HEK293T (cell line): Measurements from ENCODE around the gene SHC4.

Experiments
- CTCF ChIA-PET: fragments of 350-600 bp; formaldehyde crosslinking; extraction: SDS; loops from one replicate; lab custom pipeline; 2021; ENCODE audit warnings: antibody characterized with exemption, inconsistent platforms; lab: Yijun Ruan, JAX
- POLR2A ChIA-PET: fragments of 350-600 bp; formaldehyde crosslinking; extraction: SDS; loops from one replicate; lab custom pipeline; 2020; ENCODE audit warnings: antibody characterized with exemption, inconsistent platforms; lab: Yijun Ruan, JAX
- DNase-seq: peaks from one replicate; pipeline ENCODE4 v3.0.0; 2012; ENCODE audit warnings: mixed read lengths; ENCODE audit errors: extremely low spot score
- ARNT ChIP-seq: fragments of 450-650 bp; IDR thresholded peaks from 2 replicates; pipeline ENCODE4 v1.6.1; 2017; ENCODE audit warnings: mild to moderate bottlenecking
- BHLHE40 ChIP-seq: fragments of 450-650 bp; IDR thresholded peaks from 2 replicates; pipeline ENCODE4 v1.6.1; 2016; ENCODE audit warnings: mild to moderate bottlenecking, moderate library complexity, borderline replicate concordance
- CTBP1 ChIP-seq: fragments of 450-650 bp; IDR thresholded peaks from 2 replicates; pipeline ENCODE4 v1.6.1; 2016; ENCODE audit warnings: borderline replicate concordance
- ELF4 ChIP-seq: fragments of 450-650 bp; IDR thresholded peaks from 2 replicates; pipeline ENCODE4 v1.6.1; 2017; ENCODE audit warnings: antibody characterized with exemption
- FOXA1 ChIP-seq: fragments of 450-650 bp; IDR thresholded peaks from 2 replicates; pipeline ENCODE4 v1.6.1; 2016; ENCODE audit warnings: mild to moderate bottlenecking
- FOXK2 ChIP-seq: fragments of 450-650 bp; IDR thresholded peaks from 2 replicates; pipeline ENCODE4 v1.6.1; 2016; ENCODE audit warnings: mild to moderate bottlenecking
- FOXM1 ChIP-seq: fragments of 450-650 bp; IDR thresholded peaks from 2 replicates; pipeline ENCODE4 v1.6.1; 2017; ENCODE audit warnings: mild to moderate bottlenecking, borderline replicate concordance
- HDGF ChIP-seq: fragments of 450-650 bp; IDR thresholded peaks from 2 replicates; pipeline ENCODE4 v1.6.1; 2017; ENCODE audit warnings: antibody characterized with exemption, borderline replicate concordance
- L3MBTL2 ChIP-seq: fragments of 450-650 bp; conservative IDR thresholded peaks from 2 replicates; pipeline ENCODE4 v1.6.1; 2016; ENCODE audit warnings: mild to moderate bottlenecking
- LEF1 ChIP-seq: fragments of 450-650 bp; IDR thresholded peaks from 2 replicates; pipeline ENCODE4 v1.6.1; 2017; ENCODE audit warnings: mild to moderate bottlenecking, borderline replicate concordance
- NFRKB ChIP-seq: fragments of 450-650 bp; IDR thresholded peaks from 2 replicates; pipeline ENCODE4 v1.6.1; 2016; ENCODE audit warnings: mild to moderate bottlenecking, moderate library complexity
- PKNOX1 ChIP-seq: fragments of 450-650 bp; IDR thresholded peaks from 2 replicates; pipeline ENCODE4 v1.6.1; 2016
- SP1 ChIP-seq: fragments of 450-650 bp; IDR thresholded peaks from 2 replicates; pipeline ENCODE4 v1.6.1; 2017
- SUZ12 ChIP-seq: fragments of 450-650 bp; IDR thresholded peaks from 2 replicates; pipeline ENCODE4 v1.6.1; 2016; ENCODE audit warnings: mild to moderate bottlenecking
- TARDBP ChIP-seq: fragments of 450-650 bp; IDR thresholded peaks from 2 replicates; pipeline ENCODE4 v1.6.1; 2016
- ZNF384 ChIP-seq: fragments of 450-650 bp; IDR thresholded peaks from 2 replicates; pipeline ENCODE4 v1.6.1; 2016

Gene SHC4

GRCh38 chr15:48937886-48938285 is 25.8 kb downstream of the SHC4 start:
- TF ChIP-seq BHLHE40 (no peak), FOXA1 (no peak), L3MBTL2 (no peak), FOXM1 (no peak), ELF4 (no peak), SP1 (no peak), HDGF (no peak), ZNF384 (no peak), ARNT (no peak), PKNOX1 (no peak), CTBP1 (no peak), TARDBP (no peak)
- DNase-seq: no peak
- CTCF ChIA-PET: no interaction called here
- POLR2A ChIA-PET: no interaction called here

- TF ChIP-seq CTBP1: no peak
- no peak for TF ChIP-seq SP1
- no peak for TF ChIP-seq SUZ12
- TF ChIP-seq PKNOX1: no peak
- TF ChIP-seq ARNT: no peak
- no peak for TF ChIP-seq L3MBTL2
- ChIA-PET CTCF (no interaction called here), POLR2A (interaction anchor here (1.2 kb wide), 1 partner anchor 59 kb away, joined by 3 read pairs; the partner anchor contains the start of gene EID1)
- DNase-seq: no peak
Measured at GRCh38 chr15:48936666-48937065, 27.1 kb downstream of the SHC4 start.

- ChIA-PET POLR2A (interaction anchor here (0.6 kb wide), 1 partner anchor 31 kb away, joined by 3 read pairs; no protein-coding TSS in a partner anchor), CTCF (no interaction called here)
- TF ChIP-seq FOXA1 (no peak), CTBP1 (no peak), LEF1 (no peak), FOXK2 (no peak), ARNT (no peak), TARDBP (no peak), SP1 (no peak), L3MBTL2 (no peak), PKNOX1 (no peak), ZNF384 (no peak), SUZ12 (no peak), ELF4 (no peak), BHLHE40 (no peak), HDGF (no peak), NFRKB (no peak), FOXM1 (no peak)
- no peak for DNase-seq
Measured at GRCh38 chr15:48935236-48935635, 28.5 kb downstream of the SHC4 start.

- DNase-seq: no peak
- ChIA-PET POLR2A (no interaction called here), CTCF (no interaction called here)
- TF ChIP-seq LEF1 (no peak), HDGF (no peak), FOXA1 (no peak), CTBP1 (no peak), SUZ12 (no peak), TARDBP (no peak), L3MBTL2 (no peak), FOXM1 (no peak), NFRKB (no peak), BHLHE40 (no peak), FOXK2 (no peak), PKNOX1 (no peak), ELF4 (no peak), ARNT (no peak), ZNF384 (no peak), SP1 (no peak)
Measured at GRCh38 chr15:48930735-48931134, 33.0 kb downstream of the SHC4 start.

GRCh38 chr15:48929661-48930060 is 34.1 kb downstream of the SHC4 start:
- DNase-seq: no peak
- ChIA-PET CTCF (no interaction called here), POLR2A (interaction anchor here (0.6 kb wide), 1 partner anchor 1433 kb away, joined by 3 read pairs; no protein-coding TSS in a partner anchor)
- TF ChIP-seq NFRKB (no peak), SUZ12 (no peak), L3MBTL2 (no peak), CTBP1 (no peak), ZNF384 (no peak), ARNT (no peak), PKNOX1 (no peak), BHLHE40 (no peak), SP1 (no peak), FOXA1 (no peak), FOXK2 (no peak)
